Panc1 (cell line): ENCODE measurements around the gene OSBPL8. TPM values are rescaled to one million over a fixed set of nuclear protein-coding genes. Genes with fewer than 3 reads are reported as not detected.

Experiments
- ATAC-seq: fragments of 200-7000 bp; cut with Tn5 transposase; 2 replicates; pipeline ENCODE4 v1.9.1; 2020; ENCODE audit warnings: mild to moderate bottlenecking, moderate library complexity
- BruUV-seq: library from RNA; stranded (reverse); fragments of 400-500 nt; replicated peaks from 2 replicates; lab custom pipeline; 2021; lab: Mats Ljungman, UMichigan
- CTCF ChIA-PET: fragments of 300-600 bp; sonication (Branson Sonifier 250); formaldehyde crosslinking; loops from one replicate; lab custom pipeline; 2022; ENCODE audit warnings: antibody characterized with exemption; lab: Charles Lee
- POLR2A ChIA-PET: fragments of 300-600 bp; sonication (Branson Sonifier 250); formaldehyde crosslinking; loops from one replicate; lab custom pipeline; 2022; ENCODE audit warnings: antibody characterized with exemption; lab: Charles Lee
- DNase-seq: peaks from one replicate; pipeline ENCODE4 v3.0.0-alpha.2; 2010; ENCODE audit warnings: low read depth, low spot score
- H3K27ac ChIP-seq: 2 replicates; pipeline ENCODE4 v1.5.1; 2011; ENCODE audit warnings: mild to moderate bottlenecking, low read length, inconsistent platforms
- H3K27me3 ChIP-seq: fragments of 200-500 bp; sonication (Bioruptor generic); 2 replicates; pipeline ENCODE4 v1.6.0; 2014; ENCODE audit warnings: low read length, inconsistent platforms; ENCODE audit not compliant: control insufficient read depth, insufficient read depth
- H3K36me3 ChIP-seq: fragments of 200-500 bp; sonication (Bioruptor generic); 2 replicates; pipeline ENCODE4 v1.5.1; 2014; ENCODE audit warnings: inconsistent platforms, mild to moderate bottlenecking, low read length, moderate library complexity; ENCODE audit not compliant: control insufficient read depth, insufficient read depth
- H3K4me1 ChIP-seq: 2 replicates; pipeline ENCODE4 v1.5.1; 2011; ENCODE audit warnings: inconsistent platforms, mild to moderate bottlenecking, low read length, moderate library complexity; ENCODE audit not compliant: control insufficient read depth, insufficient read depth
- H3K4me3 ChIP-seq, 2 experiments: 2 replicates each; pipeline ENCODE4 v1.5.1; 2011 to 2012; ENCODE audit warnings: low read depth in 2 of 2, low read length in 2 of 2, mild to moderate bottlenecking in 2 of 2, inconsistent platforms in 1 of 2, moderate library complexity in 1 of 2
- H3K9me3 ChIP-seq: fragments of 200-500 bp; sonication (Bioruptor generic); 2 replicates; pipeline ENCODE4 v1.5.1; 2014; ENCODE audit warnings: low read depth, mild to moderate bottlenecking, inconsistent platforms, low read length, moderate library complexity; ENCODE audit not compliant: control insufficient read depth, insufficient read depth
- POLR2AphosphoS5 ChIP-seq: IDR thresholded peaks from 2 replicates; pipeline ENCODE4 v1.6.1; 2012; ENCODE audit warnings: mild to moderate bottlenecking, low read depth, low read length, moderate library complexity
- SIN3A ChIP-seq: IDR thresholded peaks from 2 replicates; pipeline ENCODE4 v1.6.1; 2012; ENCODE audit warnings: low read depth, mild to moderate bottlenecking, low read length, moderate library complexity, borderline replicate concordance; ENCODE audit not compliant: insufficient read depth
- TCF7L2 ChIP-seq: IDR thresholded peaks from 2 replicates; pipeline ENCODE4 v1.6.1; 2011; ENCODE audit warnings: mild to moderate bottlenecking, low read depth, low read length, inconsistent platforms
- in situ Hi-C: cut with HindIII; loops from 2 replicates; pipeline ENCODE4 v1.10.0; 2016; ENCODE audit warnings: low sequenced_read_pairs, low pct_unique_long_range_greater_than_20kb
- intact Hi-C: fragments of 100-400 bp; cut with micrococcal nuclease; formaldehyde crosslinking; loops from one replicate; pipeline ENCODE4 v1.10.0; 2022; ENCODE audit not compliant: unreplicated experiment
- total RNA-seq: library from RNA; stranded (reverse); gene quantifications from one replicate; pipeline ENCODE4 v1.2.1, GENCODE V29; 2021; ENCODE audit not compliant: unreplicated experiment
- TF ChIP-seq, protein P1 (sequence below), 2 experiments: IDR thresholded peaks; 2 replicates each; pipeline ENCODE4 v1.6.1; 2011 to 2012; ENCODE audit warnings: low read depth in 2 of 2, control low read depth in 1 of 2, low read length in 1 of 2, mild to moderate bottlenecking in 1 of 2, moderate library complexity in 1 of 2; ENCODE audit not compliant: insufficient read depth in 1 of 2
- TF ChIP-seq, protein P2 (sequence below): fragments of 450-650 bp; IDR thresholded peaks from 2 replicates; pipeline ENCODE4 v1.5.1; 2017; ENCODE audit warnings: mild to moderate bottlenecking

OSBPL8 gene
- total RNA-seq, 1 experiment from 2014 or later: 76.9 TPM

DNA sequence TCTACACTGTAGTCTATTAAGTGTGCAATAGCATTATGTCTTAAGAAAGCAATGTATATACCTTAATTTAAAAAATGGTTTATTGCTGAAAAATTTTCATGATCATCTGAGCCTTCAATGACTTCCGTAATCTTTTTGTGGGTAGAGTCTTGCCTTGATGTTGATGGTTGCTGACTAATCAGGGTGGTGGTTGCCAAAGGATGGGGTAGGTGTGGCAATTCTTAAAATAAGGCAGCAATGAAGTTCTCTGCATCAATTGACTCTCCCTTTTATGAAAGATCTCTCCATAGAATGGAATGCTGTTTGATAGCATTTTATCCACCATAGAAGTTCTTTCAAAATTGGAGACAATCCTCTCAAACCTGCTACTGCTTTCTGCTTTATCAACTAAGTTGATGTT is 252.5 kb downstream of the OSBPL8 start:
- intact Hi-C loops (no loop called here), in situ Hi-C loops (no loop called here)
- Histone ChIP-seq H3K27ac (no peak overlapping the region), H3K4me1 (no peaks in the 10 kb centered on the region; the same call in 1 of the 2 replicates), H3K4me3 (no peak overlapping the region), H3K36me3 (no peaks in the 10 kb centered on the region), H3K27me3 (no peaks in the 10 kb centered on the region), H3K9me3 (no peaks in the 10 kb centered on the region)
- ATAC-seq (no peak), DNase-seq (no peak)
- no TSS peak for BruUV-seq
- ChIA-PET CTCF (no interaction called here), POLR2A (no interaction called here)
- TF ChIP-seq, protein P1, sequence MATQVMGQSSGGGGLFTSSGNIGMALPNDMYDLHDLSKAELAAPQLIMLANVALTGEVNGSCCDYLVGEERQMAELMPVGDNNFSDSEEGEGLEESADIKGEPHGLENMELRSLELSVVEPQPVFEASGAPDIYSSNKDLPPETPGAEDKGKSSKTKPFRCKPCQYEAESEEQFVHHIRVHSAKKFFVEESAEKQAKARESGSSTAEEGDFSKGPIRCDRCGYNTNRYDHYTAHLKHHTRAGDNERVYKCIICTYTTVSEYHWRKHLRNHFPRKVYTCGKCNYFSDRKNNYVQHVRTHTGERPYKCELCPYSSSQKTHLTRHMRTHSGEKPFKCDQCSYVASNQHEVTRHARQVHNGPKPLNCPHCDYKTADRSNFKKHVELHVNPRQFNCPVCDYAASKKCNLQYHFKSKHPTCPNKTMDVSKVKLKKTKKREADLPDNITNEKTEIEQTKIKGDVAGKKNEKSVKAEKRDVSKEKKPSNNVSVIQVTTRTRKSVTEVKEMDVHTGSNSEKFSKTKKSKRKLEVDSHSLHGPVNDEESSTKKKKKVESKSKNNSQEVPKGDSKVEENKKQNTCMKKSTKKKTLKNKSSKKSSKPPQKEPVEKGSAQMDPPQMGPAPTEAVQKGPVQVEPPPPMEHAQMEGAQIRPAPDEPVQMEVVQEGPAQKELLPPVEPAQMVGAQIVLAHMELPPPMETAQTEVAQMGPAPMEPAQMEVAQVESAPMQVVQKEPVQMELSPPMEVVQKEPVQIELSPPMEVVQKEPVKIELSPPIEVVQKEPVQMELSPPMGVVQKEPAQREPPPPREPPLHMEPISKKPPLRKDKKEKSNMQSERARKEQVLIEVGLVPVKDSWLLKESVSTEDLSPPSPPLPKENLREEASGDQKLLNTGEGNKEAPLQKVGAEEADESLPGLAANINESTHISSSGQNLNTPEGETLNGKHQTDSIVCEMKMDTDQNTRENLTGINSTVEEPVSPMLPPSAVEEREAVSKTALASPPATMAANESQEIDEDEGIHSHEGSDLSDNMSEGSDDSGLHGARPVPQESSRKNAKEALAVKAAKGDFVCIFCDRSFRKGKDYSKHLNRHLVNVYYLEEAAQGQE (IDR thresholded peaks at IDR 0.05; ENCODE audit: insufficient read depth in 1 of 2, low read depth in 2 of 2, low read length in 1 of 2): no peak
- TF ChIP-seq, protein P2, sequence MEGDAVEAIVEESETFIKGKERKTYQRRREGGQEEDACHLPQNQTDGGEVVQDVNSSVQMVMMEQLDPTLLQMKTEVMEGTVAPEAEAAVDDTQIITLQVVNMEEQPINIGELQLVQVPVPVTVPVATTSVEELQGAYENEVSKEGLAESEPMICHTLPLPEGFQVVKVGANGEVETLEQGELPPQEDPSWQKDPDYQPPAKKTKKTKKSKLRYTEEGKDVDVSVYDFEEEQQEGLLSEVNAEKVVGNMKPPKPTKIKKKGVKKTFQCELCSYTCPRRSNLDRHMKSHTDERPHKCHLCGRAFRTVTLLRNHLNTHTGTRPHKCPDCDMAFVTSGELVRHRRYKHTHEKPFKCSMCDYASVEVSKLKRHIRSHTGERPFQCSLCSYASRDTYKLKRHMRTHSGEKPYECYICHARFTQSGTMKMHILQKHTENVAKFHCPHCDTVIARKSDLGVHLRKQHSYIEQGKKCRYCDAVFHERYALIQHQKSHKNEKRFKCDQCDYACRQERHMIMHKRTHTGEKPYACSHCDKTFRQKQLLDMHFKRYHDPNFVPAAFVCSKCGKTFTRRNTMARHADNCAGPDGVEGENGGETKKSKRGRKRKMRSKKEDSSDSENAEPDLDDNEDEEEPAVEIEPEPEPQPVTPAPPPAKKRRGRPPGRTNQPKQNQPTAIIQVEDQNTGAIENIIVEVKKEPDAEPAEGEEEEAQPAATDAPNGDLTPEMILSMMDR: no peak
- no peak for TF ChIP-seq POLR2AphosphoS5
- TF ChIP-seq TCF7L2: no peak
- TF ChIP-seq SIN3A: no peak

DNA sequence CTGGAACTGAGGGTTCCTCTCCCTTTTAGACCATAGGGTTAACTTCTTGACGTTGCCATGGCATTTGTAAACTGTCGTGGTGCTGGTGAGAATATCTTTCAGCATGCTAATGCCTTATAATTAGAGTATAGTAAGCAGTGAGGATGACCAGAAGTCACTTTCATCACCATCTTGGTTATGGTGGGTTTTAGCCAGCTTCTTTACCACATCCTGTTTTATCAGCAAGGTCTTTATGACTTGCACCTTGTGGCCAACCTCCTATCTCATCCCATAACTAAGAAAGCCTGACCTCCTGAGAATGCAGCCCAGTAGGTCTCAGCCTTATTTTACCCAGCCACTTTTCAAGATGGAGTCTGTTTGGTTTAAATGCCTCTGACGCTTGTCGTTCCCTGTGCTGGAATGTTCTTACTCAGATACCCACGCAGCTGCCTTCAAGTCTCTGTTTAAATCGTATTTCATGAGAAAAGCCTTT is 255.5 kb downstream of the OSBPL8 start:
- Histone ChIP-seq H3K9me3 (no peaks in the 10 kb centered on the region), H3K4me1 (no peaks in the 10 kb centered on the region), H3K4me3 (no peak overlapping the region), H3K36me3 (no peaks in the 10 kb centered on the region), H3K27me3 (no peaks in the 10 kb centered on the region), H3K27ac (no peak overlapping the region)
- in situ Hi-C loops (no loop called here), intact Hi-C loops (no loop called here)
- ATAC-seq (no peak), DNase-seq (no peak)
- POLR2A ChIA-PET: no interaction called here
- no TSS peak for BruUV-seq
- CTCF ChIA-PET: no interaction called here
- TF ChIP-seq, protein P2: no peak
- TF ChIP-seq SIN3A (no peak), TCF7L2 (no peak), POLR2AphosphoS5 (no peak)
- TF ChIP-seq, protein P1 (IDR thresholded peaks at IDR 0.05; ENCODE audit: insufficient read depth in 1 of 2, low read depth in 2 of 2, low read length in 1 of 2): no peak
